CD4-positive, alpha-beta memory T cell (primary cell): Measurements from ENCODE around the gene NOD2. TPM values are rescaled to one million over a fixed set of nuclear protein-coding genes. Genes with fewer than 3 reads are reported as not detected.

Experiments
- CTCF ChIA-PET: fragments of 350-600 bp; sonication (Branson Sonifier 250); formaldehyde crosslinking; loops from one replicate; lab custom pipeline; 2021; ENCODE audit warnings: inconsistent platforms; ENCODE audit not compliant: partially characterized antibody; lab: Charles Lee
- POLR2A ChIA-PET: fragments of 350-600 bp; sonication (Branson Sonifier 250); formaldehyde crosslinking; loops from one replicate; lab custom pipeline; 2021; ENCODE audit not compliant: partially characterized antibody; lab: Charles Lee
- DNase-seq, 5 donors: peaks; one replicate each; pipeline versions ENCODE4 v3.0.0 to v3.0.0-alpha.2; 2020 to 2022; ENCODE audit warnings: mixed read lengths in 1 of 5
- H3K27ac ChIP-seq: one replicate; pipeline ENCODE4 v1.7.0; 2013; ENCODE audit warnings: low read depth, low read length
- H3K27me3 ChIP-seq: 2 replicates; pipeline ENCODE4 v1.7.0; 2013; ENCODE audit warnings: mild to moderate bottlenecking, low read length, moderate library complexity; ENCODE audit not compliant: insufficient read depth
- H3K36me3 ChIP-seq: 2 replicates; pipeline ENCODE4 v1.7.0; 2013; ENCODE audit warnings: mild to moderate bottlenecking, low read length, moderate library complexity; ENCODE audit not compliant: insufficient read depth
- H3K4me1 ChIP-seq: 2 replicates; pipeline ENCODE4 v1.7.0; 2013; ENCODE audit warnings: mild to moderate bottlenecking, low read length, moderate library complexity; ENCODE audit not compliant: insufficient read depth
- H3K4me3 ChIP-seq, 2 donors: one replicate each; pipeline ENCODE4 v1.7.0; 2013; ENCODE audit warnings: low read length in 2 of 2, mild to moderate bottlenecking in 1 of 2
- H3K9me3 ChIP-seq, 2 donors: one replicate each; pipeline ENCODE4 v1.7.0; 2013; ENCODE audit warnings: low read length in 2 of 2, control low read depth in 1 of 2; ENCODE audit not compliant: control insufficient read depth in 1 of 2
- H3K27ac Mint-ChIP-seq, 7 donors: one replicate each; pipeline ENCODE4 v1.8.0; 2020 to 2021; ENCODE audit warnings: mixed read lengths in 7 of 7, mild to moderate bottlenecking in 6 of 7, inconsistent platforms in 3 of 7, moderate library complexity in 3 of 7
- H3K27me3 Mint-ChIP-seq, 2 donors: one replicate each; pipeline ENCODE4 v1.8.0; 2020 to 2021; ENCODE audit warnings: mixed read lengths in 2 of 2
- H3K36me3 Mint-ChIP-seq, 2 donors: one replicate each; pipeline ENCODE4 v1.8.0; 2020 to 2021; ENCODE audit warnings: mixed read lengths in 2 of 2, inconsistent platforms in 1 of 2, mild to moderate bottlenecking in 1 of 2
- H3K4me1 Mint-ChIP-seq, 4 donors: one replicate each; pipeline ENCODE4 v1.8.0; 2020 to 2021; ENCODE audit warnings: mixed read lengths in 4 of 4, mild to moderate bottlenecking in 1 of 4
- H3K4me3 Mint-ChIP-seq, 8 donors: one replicate each; pipeline ENCODE4 v1.8.0; 2020 to 2021; ENCODE audit warnings: mixed read lengths in 8 of 8, mild to moderate bottlenecking in 7 of 8, moderate library complexity in 6 of 8, inconsistent platforms in 3 of 8
- H3K9me3 Mint-ChIP-seq, 8 donors: one replicate each; pipeline ENCODE4 v1.8.0; 2020 to 2021; ENCODE audit warnings: mixed read lengths in 8 of 8, mild to moderate bottlenecking in 5 of 8, inconsistent platforms in 3 of 8, moderate library complexity in 1 of 8
- intact Hi-C: fragments of 100-400 bp; cut with micrococcal nuclease; formaldehyde crosslinking; loops from one replicate; pipeline ENCODE4 v1.15.1; 2023
- polyA plus RNA-seq, 2 donors: library from polyadenylated mRNA; unstranded; fragments of 300-500 nt; fragmentation: Illumina TruSeq; gene quantifications; one replicate each; pipeline ENCODE4 v1.2.3, GENCODE V29; 2021
- total RNA-seq, 2 experiments: library from RNA; stranded (reverse); gene quantifications; one replicate each; pipeline ENCODE4 v1.2.3, GENCODE V29; 2021

NOD2 gene
- total and polyA plus RNA-seq, 4 experiments from 2014 or later = 2.2 to 10.9 (median 6.7) TPM

- H3K4me1 ChIP-seq = peaks cover 26% of the 10 kb centered on the region
- H3K36me3 Mint-ChIP-seq = peaks cover 29 to 38% of the 10 kb centered on the region in 2 donors
- H3K9me3 Mint-ChIP-seq = peaks cover 0 to 2% (median 0%) of the 10 kb centered on the region in 8 donors
- POLR2A ChIA-PET = interaction anchor here (1.0 to 14.4 kb wide), 12 partner anchors 9 to 472 kb away, joined by 3 to 478 read pairs (median 12); partner anchors contain the start of gene SNX20
- peak in 1 of 5 donors; percentile 45 for DNase-seq
- no peak overlapping the region for H3K4me3 ChIP-seq
- H3K27me3 Mint-ChIP-seq = no peaks in the 10 kb centered on the region
- no peaks in the 10 kb centered on the region for H3K36me3 ChIP-seq
- intact Hi-C loops = loop anchor here (1.0 to 5.0 kb wide), 5 partner anchors 20 to 673 kb away; partner anchors contain the start of genes HEATR3, SNX20 and TENT4B
- H3K4me1 Mint-ChIP-seq = peaks cover 21 to 55% (median 32%) of the 10 kb centered on the region in 4 donors
- peak overlapping the region; percentile 95 to 99 (median 99) for H3K27ac Mint-ChIP-seq
- no peaks in the 10 kb centered on the region for H3K9me3 ChIP-seq
- CTCF ChIA-PET = interaction anchor here (1.1 to 3.0 kb wide), 10 partner anchors 11 to 716 kb away, joined by 3 to 23 read pairs (median 9); partner anchors contain the start of genes CNEP1R1 and SNX20
- peak overlapping the region; percentile 80 for H3K27ac ChIP-seq
- peak overlapping the region; percentile 87 to 95 (median 92) for H3K4me3 Mint-ChIP-seq
- H3K27me3 ChIP-seq = no peaks in the 10 kb centered on the region
Measured at GRCh38 chr16:50740736-50741135, 47.3 kb downstream of the NOD2 start.

GRCh38 chr16:50741225-50741780, 47.9 kb downstream of the NOD2 start:
- CTCF ChIA-PET = interaction anchor here (0.8 to 3.0 kb wide), 19 partner anchors 11 to 716 kb away, joined by 3 to 23 read pairs (median 5); partner anchors contain the start of genes CNEP1R1 and SNX20
- H3K4me1 Mint-ChIP-seq = peaks cover 21 to 60% (median 34%) of the 10 kb centered on the region in 4 donors
- Histone ChIP-seq H3K4me3 (peak overlapping the region; percentile 53 to 78), H3K27ac (peak overlapping the region; percentile 80), H3K36me3 (no peaks in the 10 kb centered on the region), H3K27me3 (no peaks in the 10 kb centered on the region), H3K4me1 (peaks cover 31% of the 10 kb centered on the region), H3K9me3 (no peaks in the 10 kb centered on the region)
- POLR2A ChIA-PET = interaction anchor here (0.6 to 14.4 kb wide), 28 partner anchors 8 to 716 kb away, joined by 3 to 478 read pairs (median 4); partner anchors contain the start of genes CNEP1R1 and SNX20
- DNase-seq = peak in 1 of 5 donors; percentile 38
- peak overlapping the region; percentile 87 to 95 (median 92) for H3K4me3 Mint-ChIP-seq
- H3K9me3 Mint-ChIP-seq = peaks cover 0 to 2% (median 0%) of the 10 kb centered on the region in 8 donors
- peaks cover 28 to 41% of the 10 kb centered on the region in 2 donors for H3K36me3 Mint-ChIP-seq
- intact Hi-C loops = loop anchor here (1.0 to 5.0 kb wide), 5 partner anchors 21 to 674 kb away; partner anchors contain the start of genes HEATR3, SNX20 and TENT4B
- H3K27me3 Mint-ChIP-seq = no peaks in the 10 kb centered on the region
- peak overlapping the region; percentile 95 to 99 (median 99) for H3K27ac Mint-ChIP-seq

GRCh38 chr16:50741781-50742575, 48.6 kb downstream of the NOD2 start, which contains the start of gene CYLD:
Gene CYLD, plus strand, starts transcription at chr16:50742086. Its CDS starts 7,613 bp downstream, at chr16:50749699.
- Mint-ChIP-seq H3K4me1 (peaks cover 22 to 62% (median 35%) of the 10 kb centered on the region in 4 donors), H3K27ac (peak within 1 kb of the TSS; percentile 95 to 99 (median 99)), H3K27me3 (no peaks in the 10 kb centered on the region), H3K9me3 (peaks cover 0 to 2% (median 0%) of the 10 kb centered on the region in 8 donors), H3K4me3 (peak within 1 kb of the TSS; percentile 95 to 99 (median 98)), H3K36me3 (peaks cover 28 to 41% of the 10 kb centered on the region in 2 donors)
- no peaks in the 10 kb centered on the region for H3K27me3 ChIP-seq
- peak within 1 kb of the TSS; percentile 100 for H3K27ac ChIP-seq
- DNase-seq = peak; percentile 99 to 100 (median 100)
- ChIA-PET CTCF (interaction anchor here (0.8 to 3.7 kb wide), 20 partner anchors 12 to 717 kb away, joined by 3 to 27 read pairs (median 5); partner anchors contain the start of genes CNEP1R1 and SNX20), POLR2A (interaction anchor here (0.6 to 14.4 kb wide), 30 partner anchors 8 to 717 kb away, joined by 3 to 478 read pairs (median 4); partner anchors contain the start of genes CNEP1R1 and SNX20)
- no peaks in the 10 kb centered on the region for H3K9me3 ChIP-seq
- H3K4me3 ChIP-seq = peak within 1 kb of the TSS; percentile 72 to 80
- H3K36me3 ChIP-seq = no peaks in the 10 kb centered on the region
- intact Hi-C loops = loop anchor here (1.0 to 5.0 kb wide), 5 partner anchors 22 to 675 kb away; partner anchors contain the start of genes HEATR3, SNX20 and TENT4B
- H3K4me1 ChIP-seq = peaks cover 37% of the 10 kb centered on the region

GRCh38 chr16:50742576-50743200, 49.3 kb downstream of the NOD2 start:
- peak overlapping the region; percentile 100 for H3K27ac ChIP-seq
- peak overlapping the region; percentile 86 to 99 (median 98) for H3K4me3 Mint-ChIP-seq
- peaks cover 44% of the 10 kb centered on the region for H3K4me1 ChIP-seq
- no peaks in the 10 kb centered on the region for H3K27me3 ChIP-seq
- peak overlapping the region; percentile 95 to 99 (median 99) for H3K27ac Mint-ChIP-seq
- intact Hi-C loops = loop anchor here (5.0 kb wide), 1 partner anchor 675 kb away; the partner anchor contains the start of gene HEATR3
- H3K36me3 ChIP-seq = no peaks in the 10 kb centered on the region
- peak overlapping the region; percentile 72 to 80 for H3K4me3 ChIP-seq
- peaks cover 27 to 69% (median 41%) of the 10 kb centered on the region in 4 donors for H3K4me1 Mint-ChIP-seq
- peak; percentile 63 to 80 (median 69) for DNase-seq
- no peaks in the 10 kb centered on the region for H3K27me3 Mint-ChIP-seq
- peaks cover 30 to 46% of the 10 kb centered on the region in 2 donors for H3K36me3 Mint-ChIP-seq
- CTCF ChIA-PET = interaction anchor here (1.0 to 10.1 kb wide), 5 partner anchors 23 to 76 kb away, joined by 3 to 242 read pairs (median 27); no protein-coding TSS in a partner anchor
- POLR2A ChIA-PET = interaction anchor here (0.9 to 14.4 kb wide), 6 partner anchors 12 to 475 kb away, joined by 3 to 478 read pairs (median 36); partner anchors contain the start of gene SNX20
- no peaks in the 10 kb centered on the region for H3K9me3 ChIP-seq
- peaks cover 0 to 2% (median 0%) of the 10 kb centered on the region in 8 donors for H3K9me3 Mint-ChIP-seq

- Histone ChIP-seq H3K27me3 (no peaks in the 10 kb centered on the region), H3K9me3 (no peaks in the 10 kb centered on the region), H3K4me1 (peaks cover 53% of the 10 kb centered on the region), H3K36me3 (no peaks in the 10 kb centered on the region), H3K4me3 (peak overlapping the region; percentile 71 to 72), H3K27ac (peak overlapping the region; percentile 100)
- peak overlapping the region; percentile 86 to 99 (median 98) for H3K4me3 Mint-ChIP-seq
- H3K36me3 Mint-ChIP-seq = peaks cover 28 to 46% of the 10 kb centered on the region in 2 donors
- ChIA-PET CTCF (interaction anchor here (0.9 to 10.1 kb wide), 15 partner anchors 24 to 718 kb away, joined by 3 to 242 read pairs (median 5); partner anchors contain the start of gene SNX20), POLR2A (interaction anchor here (0.5 to 14.4 kb wide), 16 partner anchors 12 to 476 kb away, joined by 3 to 478 read pairs (median 6); partner anchors contain the start of gene SNX20)
- H3K27ac Mint-ChIP-seq = peak overlapping the region; percentile 95 to 99 (median 99)
- peaks cover 31 to 76% (median 47%) of the 10 kb centered on the region in 4 donors for H3K4me1 Mint-ChIP-seq
- intact Hi-C loops = loop anchor here (5.0 kb wide), 1 partner anchor 676 kb away; the partner anchor contains the start of gene HEATR3
- H3K9me3 Mint-ChIP-seq = peaks cover 0 to 2% (median 0%) of the 10 kb centered on the region in 8 donors
- no peaks in the 10 kb centered on the region for H3K27me3 Mint-ChIP-seq
- DNase-seq = no peak
Measured at GRCh38 chr16:50743581-50744225, 50.3 kb downstream of the NOD2 start.
